GM12801 (cell line): ENCODE measurements around the gene CBX6.

Experiments used
- TF ChIP-seq, protein P1 (sequence below): IDR thresholded peaks from one replicate; pipeline ENCODE4 v1.5.1; 2011; ENCODE audit warnings: control low read depth; ENCODE audit not compliant: insufficient read length; ENCODE audit errors: extremely low read depth

The CBX6 gene

DNA sequence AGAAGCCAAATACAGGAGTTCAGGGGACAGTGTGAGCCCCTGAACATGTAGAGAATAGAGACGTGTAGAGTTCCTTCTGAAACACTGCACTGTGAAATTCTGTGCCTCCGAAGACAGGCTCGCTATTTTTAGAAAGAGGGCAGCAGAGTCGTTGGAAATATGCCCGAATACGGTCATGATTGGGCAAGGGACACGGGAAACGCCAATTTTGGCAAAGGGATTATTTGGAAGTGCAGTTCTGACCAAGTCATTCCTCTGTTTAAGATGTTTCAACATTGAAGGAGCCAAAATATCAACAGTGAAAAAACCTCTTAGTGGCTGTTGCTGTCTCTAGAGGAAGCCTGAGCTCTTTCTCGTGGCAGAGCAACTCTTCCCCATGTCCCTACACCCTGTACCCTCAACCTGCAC, 9.5 kb upstream of the CBX6 start:
- TF ChIP-seq, protein P1, sequence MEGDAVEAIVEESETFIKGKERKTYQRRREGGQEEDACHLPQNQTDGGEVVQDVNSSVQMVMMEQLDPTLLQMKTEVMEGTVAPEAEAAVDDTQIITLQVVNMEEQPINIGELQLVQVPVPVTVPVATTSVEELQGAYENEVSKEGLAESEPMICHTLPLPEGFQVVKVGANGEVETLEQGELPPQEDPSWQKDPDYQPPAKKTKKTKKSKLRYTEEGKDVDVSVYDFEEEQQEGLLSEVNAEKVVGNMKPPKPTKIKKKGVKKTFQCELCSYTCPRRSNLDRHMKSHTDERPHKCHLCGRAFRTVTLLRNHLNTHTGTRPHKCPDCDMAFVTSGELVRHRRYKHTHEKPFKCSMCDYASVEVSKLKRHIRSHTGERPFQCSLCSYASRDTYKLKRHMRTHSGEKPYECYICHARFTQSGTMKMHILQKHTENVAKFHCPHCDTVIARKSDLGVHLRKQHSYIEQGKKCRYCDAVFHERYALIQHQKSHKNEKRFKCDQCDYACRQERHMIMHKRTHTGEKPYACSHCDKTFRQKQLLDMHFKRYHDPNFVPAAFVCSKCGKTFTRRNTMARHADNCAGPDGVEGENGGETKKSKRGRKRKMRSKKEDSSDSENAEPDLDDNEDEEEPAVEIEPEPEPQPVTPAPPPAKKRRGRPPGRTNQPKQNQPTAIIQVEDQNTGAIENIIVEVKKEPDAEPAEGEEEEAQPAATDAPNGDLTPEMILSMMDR = no peak

DNA sequence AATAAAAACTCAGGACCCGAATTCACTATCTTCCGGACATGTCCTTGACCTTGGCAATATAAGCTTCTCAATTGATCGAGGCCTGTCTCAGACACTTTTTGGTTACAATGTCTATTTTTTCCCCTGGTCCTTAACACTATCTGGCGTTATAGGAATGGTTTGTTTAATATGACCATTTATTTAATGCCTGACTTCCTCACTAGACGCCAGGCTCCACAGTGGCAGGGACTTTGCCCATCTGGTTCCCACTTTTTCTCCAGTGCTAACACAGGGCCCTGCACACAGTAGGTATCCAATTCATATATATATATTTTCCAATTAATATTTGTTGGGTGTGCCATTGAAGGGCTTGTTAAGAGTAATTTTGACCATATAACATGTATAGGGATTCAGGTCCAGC, 7.9 kb upstream of the CBX6 start:
- TF ChIP-seq, protein P1 = no peak

GRCh38 chr22:38879108-38879729, 7.2 kb upstream of the CBX6 start:
- TF ChIP-seq, protein P1 = no peak

DNA sequence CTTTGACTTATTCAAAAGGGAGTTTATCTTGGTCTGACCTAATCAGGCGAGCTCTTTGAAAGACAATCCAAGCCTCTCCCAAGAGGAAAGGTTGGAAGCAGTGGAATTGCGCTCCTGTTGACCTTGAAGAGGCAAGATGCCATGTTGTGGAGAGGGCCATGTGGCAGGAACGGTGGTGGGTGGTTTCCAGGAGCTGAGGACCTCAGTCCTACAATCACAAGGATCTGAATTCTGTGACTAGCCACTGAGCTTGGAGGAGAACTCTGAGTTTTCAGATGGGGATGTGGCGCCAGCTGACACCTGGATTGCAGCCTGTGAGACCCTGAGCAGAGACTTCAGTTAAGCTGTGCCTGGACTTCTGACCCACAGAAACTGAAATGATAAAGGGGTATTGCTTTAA, 6.0 kb upstream of the CBX6 start:
- TF ChIP-seq, protein P1 = no peak

DNA sequence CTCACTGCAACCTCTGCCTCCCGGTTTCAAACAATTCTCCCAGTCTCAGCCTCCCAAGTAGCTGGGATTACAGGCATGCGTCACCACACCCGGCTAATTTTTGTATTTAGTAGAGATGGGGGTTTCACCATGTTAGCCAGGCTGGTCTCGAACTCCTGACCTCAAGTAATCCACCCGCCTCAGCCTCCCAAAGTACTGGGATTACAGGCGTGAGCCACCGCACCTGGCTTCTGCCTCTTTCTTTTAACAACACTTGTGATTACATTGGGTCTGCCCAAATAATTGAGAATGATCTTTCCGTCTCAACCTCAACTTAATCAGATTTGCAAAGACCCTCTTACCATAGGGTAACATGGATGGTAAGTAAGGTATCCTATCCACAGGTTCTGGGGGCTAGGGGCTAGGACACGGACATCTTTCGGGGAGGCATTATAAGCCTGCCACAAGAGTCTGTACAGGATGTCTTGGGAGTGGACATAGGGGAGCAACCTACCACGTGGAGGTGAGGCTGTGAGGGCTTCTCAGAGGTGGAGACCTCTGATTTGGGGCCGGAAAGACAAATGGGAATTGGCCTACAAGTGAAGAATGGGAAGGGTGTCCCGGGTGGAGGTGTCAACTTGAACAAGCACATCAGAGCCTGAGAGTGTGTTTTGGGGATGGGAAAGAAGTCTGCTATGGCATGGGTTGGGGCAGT, 2.7 kb upstream of the CBX6 start:
- TF ChIP-seq, protein P1 = no peak

DNA sequence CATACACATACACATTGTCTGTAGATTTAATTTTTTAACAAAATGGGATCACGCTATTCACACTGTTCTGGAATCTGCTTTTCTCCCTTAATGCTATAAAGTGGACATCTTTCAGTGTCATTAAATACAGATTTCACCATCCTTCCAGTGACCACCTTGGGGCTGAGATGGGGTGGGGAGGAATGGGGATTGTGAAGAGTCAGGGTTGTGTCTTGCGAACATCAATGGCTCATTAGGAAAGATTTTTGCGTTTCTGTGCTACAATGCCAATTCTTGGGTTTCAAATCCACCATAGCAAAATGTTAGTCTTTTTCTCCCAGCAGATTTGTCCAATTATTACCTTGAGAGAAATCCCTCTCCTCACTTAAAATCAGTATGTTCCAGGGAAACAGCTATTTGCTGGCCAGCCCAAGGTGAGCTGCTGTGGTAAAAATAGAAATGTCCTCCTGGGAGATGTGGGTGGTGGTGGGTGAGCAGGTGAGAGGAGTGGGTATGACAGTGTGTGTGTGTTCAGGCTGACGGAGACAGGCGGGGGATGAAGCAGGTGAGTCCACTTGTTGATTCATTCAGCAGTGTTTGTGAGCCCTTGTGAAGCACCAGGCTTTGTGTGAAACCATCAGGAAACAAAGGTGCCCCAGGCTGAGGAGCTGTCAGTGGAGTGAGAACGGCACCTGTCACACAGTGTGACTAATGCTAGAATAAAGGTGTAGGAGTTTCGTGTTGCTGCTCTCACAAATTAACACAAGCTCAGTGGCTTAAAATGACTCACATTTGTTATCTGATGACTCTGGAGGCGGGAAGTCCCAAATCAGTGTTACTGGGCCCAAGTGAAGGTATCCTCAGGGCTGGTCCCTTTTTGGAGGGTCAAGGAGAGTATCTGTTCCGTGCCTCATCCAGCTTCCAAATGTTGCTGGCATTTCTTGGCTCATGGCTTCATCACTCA, 1.7 kb upstream of the CBX6 start:
- TF ChIP-seq, protein P1 = no peak

- TF ChIP-seq, protein P1 = no peak
Measured at GRCh38 chr22:38872831-38873248, 824 bp upstream of the CBX6 start.
